Fibroblast of skin of right quadriceps (primary cell): Measurements from ENCODE around the gene FAM124B.
"Not testable (repeated sequence)": the region's sequence is repeated elsewhere in the genome, so short reads cannot be mapped to it uniquely, and the experiment has no call there.

ENCODE experiments used
- DNase-seq: peaks from one replicate; pipeline ENCODE4 v3.0.0-alpha.2; 2013

The FAM124B gene

DNA sequence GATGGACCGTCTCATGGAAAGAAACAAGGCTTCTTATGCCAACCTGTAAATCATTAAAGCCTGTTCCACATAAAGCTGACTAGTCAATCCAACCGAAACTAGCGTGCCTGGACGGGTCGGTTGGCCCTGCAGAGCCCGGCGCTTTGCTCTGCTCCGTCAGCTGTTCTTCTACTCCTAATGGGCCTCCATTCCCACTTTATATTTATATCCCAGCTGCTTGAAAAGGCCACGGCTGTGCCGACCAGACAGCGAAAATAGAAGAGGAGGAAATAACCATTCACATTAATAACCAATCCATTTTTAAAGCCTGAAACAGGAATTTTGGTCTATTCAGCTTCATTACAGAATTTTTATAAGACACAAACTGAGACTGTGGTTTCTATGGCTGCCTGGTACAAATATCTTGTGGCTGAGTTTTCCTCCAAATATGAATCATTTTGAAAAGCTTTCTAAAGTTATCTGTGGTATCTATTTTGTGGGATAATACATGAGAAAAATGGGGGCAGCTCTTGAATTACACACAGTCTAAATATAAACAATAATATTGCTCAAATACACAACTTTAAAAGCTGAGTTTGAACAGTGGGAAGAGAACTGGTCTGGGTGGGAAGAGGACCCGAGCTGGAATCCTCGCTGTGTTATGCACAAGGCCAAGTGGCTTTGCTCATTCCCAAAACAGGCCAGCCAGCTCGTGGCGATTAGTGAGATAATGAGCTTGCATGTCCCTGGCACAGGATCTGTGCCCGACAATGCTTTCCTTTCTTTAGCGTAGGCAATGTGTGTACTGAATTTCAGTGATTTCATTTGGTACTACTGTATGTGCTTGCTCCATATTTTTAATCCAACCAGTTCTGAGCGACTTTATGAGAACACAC lies 10.5 kb upstream of the FAM124B start:
- peak; percentile 68 for DNase-seq

DNA sequence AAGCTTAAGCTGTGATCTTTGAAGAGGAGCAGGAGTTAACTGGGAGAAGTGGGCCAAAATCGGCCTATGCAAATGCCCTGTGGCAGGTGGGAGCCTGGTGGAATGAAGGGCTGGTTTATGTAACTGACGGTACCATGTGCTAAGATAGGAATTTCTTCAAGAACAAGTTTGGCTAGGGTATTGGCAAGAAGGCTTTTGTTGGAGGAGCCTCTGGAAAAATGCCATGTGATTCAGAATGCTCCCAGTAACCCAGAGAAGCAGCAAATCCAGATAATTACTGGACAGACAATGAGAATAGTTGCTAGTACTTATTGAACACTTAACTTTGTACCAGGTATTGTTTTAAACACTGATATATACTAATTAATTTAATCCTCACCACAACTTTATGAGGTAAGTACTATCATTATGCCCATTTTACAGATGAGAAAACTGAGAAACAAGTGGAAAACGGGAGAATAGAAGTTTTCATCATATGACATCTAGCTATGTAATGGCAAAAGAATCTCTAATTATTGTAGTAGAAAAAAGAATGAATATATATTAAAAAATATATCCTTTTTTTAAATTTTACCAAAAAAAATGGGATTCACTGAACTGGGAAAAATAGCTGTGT lies 9.1 kb upstream of the FAM124B start:
- DNase-seq: peak; percentile 14

DNA sequence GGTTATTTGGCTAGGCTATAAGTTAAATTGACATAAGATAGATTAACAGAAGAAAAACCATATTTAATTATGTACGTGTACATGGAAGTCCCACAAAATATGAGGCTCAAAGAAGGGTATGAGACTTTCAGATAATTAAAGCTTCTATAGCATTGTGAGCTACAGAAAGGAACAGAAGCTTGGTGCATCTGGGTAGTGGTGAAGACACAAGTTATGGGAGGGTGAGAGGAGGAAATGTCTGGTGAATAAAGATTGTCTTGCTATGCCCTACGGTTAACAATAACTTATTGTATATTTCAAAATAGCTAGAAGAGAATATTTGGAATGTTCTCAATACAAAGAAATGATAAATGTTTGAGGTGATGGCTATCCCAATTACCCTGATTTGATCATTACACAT lies 6.8 kb upstream of the FAM124B start:
- DNase-seq: no peak

DNA sequence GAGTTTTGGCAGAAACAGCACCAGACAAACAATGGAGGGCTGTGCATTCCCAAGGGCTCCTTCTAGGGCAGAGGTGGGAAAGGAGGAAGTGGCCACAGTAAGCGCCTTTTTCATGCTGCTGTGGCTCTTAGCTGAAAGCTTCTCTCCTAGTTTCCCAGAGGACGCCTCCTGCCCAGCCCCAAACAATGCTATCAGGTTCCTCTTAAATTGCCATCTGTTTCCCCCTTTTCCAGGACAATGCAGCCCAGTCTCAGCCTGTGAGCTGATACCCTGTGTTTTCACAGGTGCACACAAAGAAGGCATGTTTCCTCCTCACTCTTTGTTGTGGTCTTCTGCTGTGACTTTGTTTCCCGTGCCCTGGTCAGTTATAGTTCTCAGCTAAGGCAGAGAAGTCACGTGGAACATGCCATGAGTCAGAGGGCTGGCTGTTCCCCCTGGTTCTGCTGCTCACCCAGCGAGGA lies 5.4 kb upstream of the FAM124B start:
- DNase-seq: no peak

DNA sequence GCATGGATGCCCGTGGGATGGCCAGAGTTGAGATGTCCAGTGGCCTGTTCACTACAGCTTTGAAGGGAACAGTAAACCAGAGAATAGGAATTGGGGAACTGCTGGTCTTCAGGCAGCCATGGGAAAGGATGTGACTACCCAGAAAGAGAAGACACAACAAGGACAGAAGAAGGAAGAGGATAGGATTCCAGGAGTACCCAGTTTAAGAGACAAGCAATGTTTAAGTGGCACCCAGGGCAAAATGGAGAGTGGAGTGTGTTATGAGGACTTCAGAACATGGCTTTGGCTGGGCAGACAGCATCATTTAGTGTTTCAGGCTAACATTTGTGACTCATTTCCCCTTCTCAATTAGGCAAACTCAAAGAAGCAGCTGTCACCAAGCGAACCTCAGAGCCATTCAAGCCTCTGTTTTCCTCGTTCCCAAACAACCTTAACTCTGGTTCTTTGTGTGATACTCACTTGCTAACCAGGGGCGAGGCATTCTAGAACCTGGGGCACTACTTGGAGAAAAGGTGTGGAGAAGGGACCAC lies 4.0 kb upstream of the FAM124B start:
- peak; percentile 1 for DNase-seq

DNA sequence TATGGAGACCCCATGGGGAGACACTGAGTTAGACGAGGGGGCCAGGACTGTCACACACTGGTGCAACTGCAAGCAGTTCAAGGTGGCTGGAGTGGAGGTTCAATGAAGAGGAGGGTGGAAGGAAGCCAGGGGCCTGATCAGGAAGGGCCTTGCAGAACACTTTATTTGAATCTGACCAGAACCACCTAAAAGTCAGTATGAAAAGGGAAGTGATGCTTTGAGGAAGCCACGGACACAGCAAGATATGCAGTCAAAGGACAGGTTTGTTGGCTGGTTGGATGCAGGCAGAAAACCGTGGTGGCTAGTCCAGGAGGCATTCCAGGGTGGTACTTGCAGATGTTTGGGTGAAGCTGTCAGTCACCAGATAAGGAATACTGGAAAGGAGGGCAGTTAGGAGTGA lies 3.5 kb upstream of the FAM124B start:
- no peak for DNase-seq

DNA sequence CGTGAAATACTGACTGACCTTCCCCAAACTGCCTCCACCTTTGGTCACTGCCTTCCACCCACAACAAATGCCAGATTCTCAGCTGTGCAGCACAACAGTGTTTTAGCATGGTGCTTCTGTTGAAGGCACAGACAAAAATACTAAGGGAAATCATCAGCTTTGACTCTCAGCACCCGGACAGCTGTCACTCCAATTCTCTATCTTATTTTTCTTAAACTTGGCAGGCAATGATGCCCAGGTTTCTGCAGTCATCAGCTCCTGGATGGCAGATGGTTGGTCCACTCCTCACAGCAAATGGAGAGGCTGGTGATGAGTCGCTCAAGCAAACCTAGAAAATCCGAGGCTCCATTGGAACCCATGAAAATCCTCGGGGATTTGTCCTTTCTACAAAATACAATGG lies 2.9 kb upstream of the FAM124B start:
- DNase-seq: no peak

DNA sequence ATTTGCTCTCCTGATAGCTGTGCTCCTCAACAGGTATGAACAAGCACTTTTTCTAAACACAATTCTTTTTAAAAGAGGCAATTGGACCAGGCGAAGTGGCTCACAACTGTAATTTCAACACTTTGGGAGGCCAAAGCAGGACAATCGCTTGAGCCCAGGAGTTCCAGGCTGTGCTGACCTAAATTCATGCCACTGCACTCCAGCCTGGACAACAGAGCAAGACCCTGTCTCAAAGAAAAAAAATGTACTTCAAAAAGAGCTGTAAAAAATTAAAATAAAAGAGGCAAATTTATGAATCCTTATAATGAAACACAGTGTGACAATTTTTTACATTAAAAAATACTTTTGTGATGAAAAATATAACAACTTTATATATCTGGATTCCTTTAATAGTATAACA lies 1.8 kb upstream of the FAM124B start:
- DNase-seq: no peak

DNA sequence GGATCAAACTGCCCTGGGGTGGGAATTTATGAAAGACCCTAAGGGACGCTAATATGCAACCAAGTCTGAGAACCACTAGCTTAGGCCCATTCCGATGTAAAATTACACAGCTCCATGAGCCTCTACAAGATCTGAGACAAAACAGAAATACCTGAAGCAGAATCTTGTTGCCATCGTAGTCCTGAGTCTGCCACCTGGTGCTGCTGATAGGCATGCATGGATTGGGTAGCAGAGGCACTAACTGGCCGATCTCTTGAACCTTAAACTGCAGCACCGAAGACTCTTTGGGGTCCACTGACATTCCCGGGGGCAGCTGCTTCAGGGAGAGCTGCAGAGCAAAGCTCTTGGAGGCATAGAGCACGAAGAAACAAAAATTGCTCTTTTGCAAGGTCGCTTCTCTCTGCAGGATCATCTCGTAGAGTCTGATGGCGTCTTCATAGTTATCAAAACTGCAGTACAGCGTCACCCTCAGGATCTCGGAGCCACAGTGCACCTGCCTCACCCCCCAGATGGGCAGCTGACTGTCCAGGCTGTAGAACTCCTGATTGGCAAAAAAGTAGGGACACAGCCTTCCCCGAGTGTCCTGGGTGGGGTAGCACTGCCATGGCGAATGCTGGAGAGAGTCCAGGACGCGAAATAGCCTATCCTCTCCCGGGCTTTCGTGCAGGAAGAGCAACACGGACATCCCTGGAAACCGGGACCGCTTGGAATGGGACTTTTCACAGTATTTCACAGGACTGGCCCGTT lies 848 bp downstream of the FAM124B start:
- no peak for DNase-seq

DNA sequence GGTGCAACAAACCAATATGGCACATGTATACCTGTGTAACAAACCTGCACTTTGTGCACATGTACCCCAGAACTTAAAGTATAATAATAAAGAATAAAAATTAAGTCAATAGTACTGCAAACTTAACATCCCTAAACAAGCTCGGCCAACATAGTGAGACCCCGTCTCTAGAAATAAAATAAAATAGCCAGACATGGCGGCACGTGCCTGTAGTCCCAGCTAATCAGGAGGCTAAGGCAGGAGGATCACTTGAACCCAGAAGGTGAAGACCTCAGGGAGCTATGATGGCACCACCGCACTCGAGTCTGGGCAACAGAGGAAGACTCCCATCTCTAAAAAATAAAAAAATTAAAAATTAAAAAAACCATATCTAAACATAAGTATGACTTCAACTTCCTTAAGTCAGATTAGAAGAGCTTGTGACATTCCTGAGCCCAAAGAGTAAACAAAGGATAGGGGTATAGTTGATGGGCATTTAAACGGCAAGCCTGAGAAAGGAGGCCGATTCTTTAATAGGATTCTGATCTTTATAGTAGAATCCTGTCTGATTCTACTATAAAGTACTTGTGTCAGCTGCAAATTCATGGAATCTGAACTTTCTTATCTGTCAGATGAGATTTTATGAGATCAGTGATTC lies 1.6 kb downstream of the FAM124B start:
- no peak for DNase-seq

DNA sequence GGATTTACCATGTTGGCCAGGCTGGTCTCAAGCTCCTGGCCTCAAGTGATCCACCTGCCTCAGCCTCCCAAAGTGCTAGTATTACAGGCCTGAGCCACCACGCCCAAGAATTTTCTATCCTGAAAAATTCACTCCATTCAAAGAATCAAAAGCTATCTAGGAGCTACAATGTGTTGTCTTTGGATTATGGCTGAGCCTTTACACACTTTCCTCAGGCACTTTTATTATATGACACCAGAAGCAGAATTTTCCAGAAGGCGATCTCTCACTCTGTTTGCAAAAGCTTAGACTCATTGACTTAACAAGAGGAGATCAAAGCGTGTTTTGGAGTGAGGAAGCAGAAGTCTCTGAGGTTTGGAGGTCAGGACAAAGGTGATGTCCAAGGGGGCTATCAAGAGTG lies 3.6 kb downstream of the FAM124B start:
- no peak for DNase-seq

DNA sequence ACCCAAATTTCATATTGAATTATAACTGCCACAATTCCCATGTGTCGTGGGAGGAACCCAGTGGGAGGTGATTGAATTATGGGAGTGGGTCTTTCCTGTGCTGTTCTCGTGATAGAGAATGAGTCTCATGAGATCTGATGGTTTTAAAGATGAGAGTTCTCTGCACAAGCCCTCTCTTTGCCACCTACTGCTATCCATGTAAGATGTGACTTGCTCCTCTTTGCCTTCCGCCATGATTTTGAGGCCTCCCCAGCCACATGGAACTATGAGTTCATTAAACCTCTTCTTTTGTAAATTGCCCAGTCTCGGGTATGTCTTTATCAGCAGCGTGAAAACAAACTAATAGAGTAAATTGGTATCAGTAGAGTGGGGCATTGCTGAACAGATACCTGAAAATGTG lies 4.8 kb downstream of the FAM124B start:
- not testable (repeated sequence) for DNase-seq

DNA sequence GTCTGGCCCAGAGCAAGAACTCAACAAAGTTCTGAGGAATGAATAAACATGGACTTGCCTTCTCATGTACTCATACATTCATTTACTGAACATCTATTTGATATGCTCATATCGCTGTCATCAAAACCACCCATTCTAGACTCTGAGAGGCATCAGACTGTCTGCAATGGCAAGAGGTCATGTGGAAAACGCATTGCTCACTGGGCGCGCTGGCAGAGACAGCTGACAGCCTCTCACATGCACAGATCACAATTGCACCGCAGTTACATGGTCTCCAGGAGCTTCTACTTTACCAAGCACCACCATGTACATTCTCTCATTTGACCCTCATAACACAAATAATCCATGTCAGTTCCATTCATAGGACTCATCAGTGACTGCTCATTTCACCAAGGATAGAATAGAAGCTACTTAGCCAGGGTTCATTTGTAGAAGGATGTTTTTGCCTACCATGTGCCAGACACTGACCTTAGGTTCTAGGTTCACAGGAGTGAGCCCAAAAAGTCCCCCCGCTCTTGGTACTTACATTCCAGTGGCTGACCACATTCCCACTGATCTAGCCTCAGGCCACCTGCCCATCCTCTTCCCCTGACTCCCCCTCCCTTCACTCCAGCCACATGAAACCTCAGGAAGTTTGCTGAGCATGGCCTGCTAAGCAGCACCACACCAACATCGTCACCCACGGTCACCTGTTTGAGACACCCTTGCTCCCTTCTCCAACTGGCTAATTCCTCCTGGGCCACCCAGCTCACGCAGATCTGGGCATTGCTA lies 6.1 kb downstream of the FAM124B start:
- DNase-seq: no peak

DNA sequence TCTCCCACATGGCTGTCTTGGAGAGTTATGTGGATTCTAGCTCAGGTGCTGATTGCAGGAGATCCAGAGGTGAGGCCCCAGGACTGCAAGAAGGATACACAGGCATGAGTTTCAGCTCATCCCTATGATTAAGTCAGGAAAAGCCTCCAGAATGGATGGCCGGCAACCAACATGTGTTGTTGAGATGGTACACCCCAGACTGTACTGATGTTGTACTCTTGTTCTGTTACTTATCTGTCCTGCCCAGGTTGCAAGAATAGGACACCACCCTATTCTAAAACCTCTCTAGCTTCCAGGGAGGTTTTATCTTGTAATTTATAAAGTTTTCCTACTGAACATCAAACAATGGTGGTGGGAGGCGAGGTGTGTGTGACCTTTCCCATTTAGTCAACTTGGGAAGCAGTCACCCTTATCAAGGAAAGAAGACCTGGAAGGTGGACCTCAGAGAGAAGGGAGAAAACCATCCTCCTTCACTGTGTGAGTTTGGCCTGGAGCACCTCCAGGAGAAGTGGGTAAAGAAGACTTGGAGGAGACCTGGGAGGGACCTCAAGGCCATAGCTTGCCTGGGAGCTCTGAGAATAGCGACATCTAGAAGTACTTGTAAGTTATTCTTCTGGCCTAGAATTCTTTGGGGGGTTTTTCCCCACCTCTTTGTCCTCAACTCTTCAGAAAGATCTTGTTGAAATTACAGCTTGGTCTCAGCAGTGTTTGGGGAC lies 8.6 kb downstream of the FAM124B start:
- no peak for DNase-seq

DNA sequence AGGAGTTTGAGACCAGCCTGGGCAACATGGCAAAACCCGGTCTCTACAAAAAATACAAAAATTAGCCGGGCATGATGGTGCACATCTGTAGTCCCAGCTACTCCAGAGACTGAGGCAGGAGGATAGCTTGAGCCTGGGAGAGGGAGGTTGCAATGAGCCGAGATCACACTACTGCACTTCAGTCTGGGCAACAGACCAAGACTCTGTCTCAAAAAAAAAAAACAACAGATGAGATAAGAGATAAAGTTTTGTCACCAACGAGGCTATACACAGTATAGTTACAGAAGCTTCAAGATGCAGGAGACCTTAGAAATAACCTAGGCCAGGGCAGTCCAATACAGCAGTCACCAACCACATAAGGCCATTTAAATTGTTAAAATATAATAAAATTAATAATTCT lies 9.4 kb downstream of the FAM124B start:
- no peak for DNase-seq

DNA sequence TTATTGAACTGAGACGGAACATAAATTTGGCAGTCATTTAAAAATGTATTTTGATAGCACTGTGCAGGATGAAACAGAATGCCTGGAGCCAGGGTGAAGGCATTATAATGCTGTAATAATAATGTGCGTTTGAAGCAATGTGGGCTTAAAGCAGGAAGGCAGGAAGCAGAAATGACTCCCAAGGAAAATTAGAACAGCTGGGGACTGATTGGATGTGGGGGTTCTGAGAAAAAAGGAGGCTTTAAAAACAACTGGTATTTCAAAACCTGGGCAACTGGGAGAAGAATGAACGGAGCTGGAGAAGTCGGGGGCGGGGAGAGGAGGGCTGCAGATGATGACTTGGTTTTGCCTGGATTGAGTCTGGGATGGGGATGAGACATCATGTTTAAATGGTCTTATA lies 12.6 kb downstream of the FAM124B start:
- no peak for DNase-seq

DNA sequence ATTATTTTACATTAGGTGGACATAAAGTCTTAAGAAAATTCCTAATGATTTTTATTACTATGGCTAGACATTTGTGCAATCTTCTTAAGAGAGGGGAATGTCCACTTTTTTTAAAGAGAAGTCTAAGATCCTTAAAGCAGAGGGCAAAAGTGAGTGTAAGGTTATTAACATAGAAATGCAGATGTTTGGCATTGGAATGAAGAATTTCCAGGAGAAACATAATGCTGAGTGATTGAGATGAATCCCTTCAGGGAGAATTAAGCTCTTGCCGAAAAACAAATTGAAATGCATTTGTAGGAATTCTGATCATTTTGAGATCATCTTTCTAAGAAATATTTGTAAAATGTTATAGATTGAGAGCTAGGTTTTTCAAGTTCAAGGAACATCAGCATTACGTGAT lies 15.0 kb downstream of the FAM124B start:
- DNase-seq: no peak

DNA sequence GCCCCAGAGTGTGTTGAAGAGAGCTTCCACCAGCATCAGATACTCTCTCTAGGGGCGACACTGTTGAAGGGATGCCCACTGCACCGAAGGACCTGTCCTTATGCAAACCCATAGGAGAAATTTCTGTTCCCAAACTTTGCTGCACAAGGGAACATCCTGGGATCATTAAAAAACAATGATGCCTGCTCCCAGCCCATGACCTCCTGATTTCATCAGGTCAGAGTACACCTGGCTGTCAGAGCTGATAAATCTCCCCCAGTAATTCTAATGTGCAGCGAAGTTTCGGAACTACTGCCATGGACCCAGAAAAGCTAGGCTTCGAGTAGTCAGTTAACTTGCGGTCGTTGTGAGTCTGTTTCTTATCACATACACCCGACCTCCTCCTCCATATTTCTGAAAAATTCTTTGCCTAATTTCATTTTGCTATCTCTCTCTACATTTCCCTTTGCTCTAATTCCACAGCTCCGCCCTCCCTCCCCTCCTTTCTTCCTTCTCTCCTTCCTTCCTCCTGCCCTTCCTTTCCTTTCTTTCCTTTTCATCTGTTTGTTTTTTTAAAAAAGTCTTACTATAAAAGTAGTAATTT lies 18.8 kb downstream of the FAM124B start:
- DNase-seq: no peak

DNA sequence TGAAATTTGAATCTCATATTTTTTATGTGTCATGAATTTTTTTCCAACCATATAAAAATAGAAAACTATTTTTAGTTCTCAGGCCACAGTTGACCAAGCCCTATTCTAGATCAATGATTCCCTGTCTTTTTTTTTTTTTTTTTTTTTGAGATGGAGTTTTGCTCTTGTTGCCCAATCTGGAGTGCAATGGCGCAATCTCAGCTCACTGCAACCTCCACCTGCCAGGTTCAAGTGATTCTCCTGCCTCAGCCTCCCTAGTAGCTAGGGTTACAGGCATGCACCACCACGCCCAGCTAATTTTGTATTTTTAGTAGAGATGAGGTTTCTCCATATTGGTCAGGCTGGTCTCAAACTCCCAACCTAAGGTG lies 19.6 kb downstream of the FAM124B start:
- DNase-seq: not testable (repeated sequence)

DNA sequence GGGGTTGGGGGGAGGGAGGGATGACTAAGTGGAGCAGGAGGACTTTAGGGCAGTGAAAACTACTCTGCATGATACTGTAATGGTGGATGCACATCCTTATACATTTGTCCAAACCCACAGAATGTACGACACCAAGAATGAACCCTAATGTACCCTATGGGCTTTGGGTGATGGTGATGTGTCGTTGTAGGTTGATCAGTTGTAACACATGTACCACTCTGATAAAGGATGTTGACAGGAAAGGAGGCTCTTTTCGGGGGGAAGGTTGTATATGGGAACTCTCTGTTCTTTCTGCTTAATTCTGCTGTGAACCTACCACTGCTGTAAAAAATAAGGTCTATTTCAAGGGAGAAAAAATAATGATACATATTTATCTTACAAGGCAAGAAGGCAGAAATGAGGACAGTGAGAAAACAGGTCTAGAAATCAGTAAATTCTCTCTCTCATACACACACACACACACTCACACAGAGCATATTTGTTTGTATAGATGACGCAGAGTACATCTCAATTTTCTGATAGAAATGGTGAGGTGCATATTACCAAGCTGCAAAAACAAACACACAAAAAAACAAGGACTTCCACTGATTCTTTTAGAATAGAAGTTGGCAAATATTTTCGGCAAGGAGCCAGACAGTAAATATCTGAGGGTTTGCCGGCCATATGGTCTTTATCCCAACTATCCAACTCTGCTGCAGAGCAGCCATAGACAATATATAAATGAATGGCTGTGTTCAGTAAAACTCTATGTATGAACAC lies 20.2 kb downstream of the FAM124B start:
- no peak for DNase-seq
